Measurements from ENCODE around the gene ZMYND8. TPM values are rescaled to one million over a fixed set of nuclear protein-coding genes. Genes with fewer than 3 reads are reported as not detected.
"Not testable (repeated sequence)": the region's sequence is repeated elsewhere in the genome, so short reads cannot be mapped to it uniquely, and the experiment has no call there.

ZMYND8 gene
- total RNA-seq, 2 experiments from 2014 or later = 33.0 to 34.3 TPM

DNA sequence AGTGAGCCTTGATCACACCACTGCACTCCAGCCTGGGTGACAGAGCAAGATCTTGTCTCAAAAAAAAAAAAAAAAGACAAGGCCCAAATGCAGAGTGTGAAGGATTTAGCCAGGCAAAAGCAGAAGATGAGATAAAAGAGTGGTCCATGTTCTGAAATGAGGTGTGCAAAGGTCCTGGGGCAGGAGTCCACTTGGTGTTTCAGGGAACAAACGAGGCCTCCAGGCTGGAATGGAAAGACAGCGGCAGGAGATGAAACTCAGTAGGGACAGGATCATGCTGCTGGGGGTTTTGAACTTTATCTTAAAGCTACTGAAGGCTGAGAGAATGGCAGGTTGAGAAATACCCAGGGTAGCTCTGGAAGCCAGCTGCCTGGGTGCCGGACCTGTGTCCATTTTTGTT, 178.2 kb downstream of the ZMYND8 start:
- POLR2A ChIA-PET = no interaction called here

DNA sequence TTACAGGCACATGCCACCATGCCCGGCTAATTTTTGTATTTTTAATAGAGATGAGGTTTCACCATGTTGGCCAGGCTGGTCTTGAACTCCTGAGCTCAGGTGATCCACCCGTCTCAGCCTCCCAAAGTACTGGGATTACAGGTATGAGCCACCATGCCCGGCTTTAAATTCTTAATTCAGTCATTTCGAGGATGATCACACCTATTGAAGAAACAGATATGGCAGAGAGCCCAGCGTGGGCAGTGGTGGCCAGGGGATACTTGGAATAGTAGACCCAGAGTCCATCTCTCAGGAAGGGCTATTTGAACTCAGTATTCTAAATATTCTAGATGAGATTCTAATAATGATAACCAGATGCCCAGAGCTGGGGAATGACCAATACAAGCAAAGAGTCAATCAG, 180.3 kb downstream of the ZMYND8 start:
- intact Hi-C loops (cut with DNase I, micrococcal nuclease); CTCF ChIA-PET; POLR2A ChIA-PET; H3K27me3 Mint-ChIP-seq; H3K36me3 Mint-ChIP-seq (ENCODE audit: low read depth); H3K36me3 ChIP-seq (ENCODE audit: insufficient read depth, low read length); H3K27ac ChIP-seq (ENCODE audit: low read depth in 1 of 2, low read length in 2 of 2); DNase-seq; H3K27me3 ChIP-seq (ENCODE audit: control insufficient read depth in 1 of 2, insufficient read depth in 2 of 2, low read length in 2 of 2); ATAC-seq (ENCODE audit: poor library complexity); H3K4me3 Mint-ChIP-seq; H3K4me1 ChIP-seq (ENCODE audit: insufficient read depth, low read length); H3K9me3 ChIP-seq (ENCODE audit: control insufficient read depth in 1 of 2, insufficient read depth in 1 of 2, low read length in 2 of 2); H3K4me1 Mint-ChIP-seq (ENCODE audit: low read depth); H3K9me3 Mint-ChIP-seq; H3K27ac Mint-ChIP-seq; H3K4me3 ChIP-seq (ENCODE audit: low read length): not testable (repeated sequence)

More for the DNA sequence above, 178.2 kb downstream of the ZMYND8 start:
- intact Hi-C loops (cut with DNase I, micrococcal nuclease) = no loop called here
- Histone ChIP-seq H3K9me3 (ENCODE audit: control insufficient read depth in 1 of 2, insufficient read depth in 1 of 2, low read length in 2 of 2) (no peaks in the 10 kb centered on the region), H3K27me3 (ENCODE audit: control insufficient read depth in 1 of 2, insufficient read depth in 2 of 2, low read length in 2 of 2) (no peaks in the 10 kb centered on the region), H3K36me3 (ENCODE audit: insufficient read depth, low read length) (no peaks in the 10 kb centered on the region), H3K4me1 (ENCODE audit: insufficient read depth, low read length) (no peaks in the 10 kb centered on the region), H3K4me3 (ENCODE audit: low read length) (no peak overlapping the region), H3K27ac (ENCODE audit: low read depth in 1 of 2, low read length in 2 of 2) (no peak overlapping the region)
- CTCF ChIA-PET = no interaction called here
- TF ChIP-seq, protein P1, sequence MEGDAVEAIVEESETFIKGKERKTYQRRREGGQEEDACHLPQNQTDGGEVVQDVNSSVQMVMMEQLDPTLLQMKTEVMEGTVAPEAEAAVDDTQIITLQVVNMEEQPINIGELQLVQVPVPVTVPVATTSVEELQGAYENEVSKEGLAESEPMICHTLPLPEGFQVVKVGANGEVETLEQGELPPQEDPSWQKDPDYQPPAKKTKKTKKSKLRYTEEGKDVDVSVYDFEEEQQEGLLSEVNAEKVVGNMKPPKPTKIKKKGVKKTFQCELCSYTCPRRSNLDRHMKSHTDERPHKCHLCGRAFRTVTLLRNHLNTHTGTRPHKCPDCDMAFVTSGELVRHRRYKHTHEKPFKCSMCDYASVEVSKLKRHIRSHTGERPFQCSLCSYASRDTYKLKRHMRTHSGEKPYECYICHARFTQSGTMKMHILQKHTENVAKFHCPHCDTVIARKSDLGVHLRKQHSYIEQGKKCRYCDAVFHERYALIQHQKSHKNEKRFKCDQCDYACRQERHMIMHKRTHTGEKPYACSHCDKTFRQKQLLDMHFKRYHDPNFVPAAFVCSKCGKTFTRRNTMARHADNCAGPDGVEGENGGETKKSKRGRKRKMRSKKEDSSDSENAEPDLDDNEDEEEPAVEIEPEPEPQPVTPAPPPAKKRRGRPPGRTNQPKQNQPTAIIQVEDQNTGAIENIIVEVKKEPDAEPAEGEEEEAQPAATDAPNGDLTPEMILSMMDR (IDR thresholded peaks at IDR 0.05) = no peak
- no peak for DNase-seq
- H3K9me3 Mint-ChIP-seq = no peaks in the 10 kb centered on the region
- ATAC-seq (ENCODE audit: poor library complexity) = no peak
- H3K27ac Mint-ChIP-seq = no peak overlapping the region
- H3K36me3 Mint-ChIP-seq (ENCODE audit: low read depth) = no peaks in the 10 kb centered on the region
- no peak overlapping the region for H3K4me3 Mint-ChIP-seq
- H3K27me3 Mint-ChIP-seq = no peaks in the 10 kb centered on the region
- H3K4me1 Mint-ChIP-seq (ENCODE audit: low read depth) = no peaks in the 10 kb centered on the region

DNA sequence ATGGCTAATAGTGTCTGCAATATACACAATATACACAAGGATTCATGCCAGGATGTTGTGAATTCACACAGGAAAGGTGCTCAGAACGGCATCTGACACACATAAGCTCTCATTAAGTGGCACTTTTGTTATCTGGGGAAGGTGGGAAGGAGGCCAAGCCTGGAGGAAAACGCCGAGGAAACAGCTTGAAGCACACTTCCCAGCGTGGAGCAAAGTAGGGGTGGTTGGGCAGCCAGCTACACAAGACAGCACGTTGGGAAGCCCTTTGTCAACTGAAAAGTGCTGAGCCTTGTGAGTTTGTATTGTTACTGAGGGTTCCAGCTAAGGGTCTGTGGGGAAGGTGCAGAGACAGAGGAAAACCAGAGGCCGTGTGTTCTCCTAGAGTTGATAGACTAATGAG, 181.0 kb downstream of the ZMYND8 start:
- Histone ChIP-seq H3K9me3 (ENCODE audit: control insufficient read depth in 1 of 2, insufficient read depth in 1 of 2, low read length in 2 of 2) (no peaks in the 10 kb centered on the region), H3K27ac (ENCODE audit: low read depth in 1 of 2, low read length in 2 of 2) (no peak overlapping the region), H3K27me3 (ENCODE audit: control insufficient read depth in 1 of 2, insufficient read depth in 2 of 2, low read length in 2 of 2) (no peaks in the 10 kb centered on the region), H3K4me1 (ENCODE audit: insufficient read depth, low read length) (no peaks in the 10 kb centered on the region), H3K36me3 (ENCODE audit: insufficient read depth, low read length) (no peaks in the 10 kb centered on the region), H3K4me3 (ENCODE audit: low read length) (no peak overlapping the region)
- ChIA-PET CTCF (no interaction called here), POLR2A (no interaction called here)
- intact Hi-C loops (cut with DNase I, micrococcal nuclease) = no loop called here
- Mint-ChIP-seq H3K27me3 (peaks cover 4% of the 10 kb centered on the region), H3K4me1 (ENCODE audit: low read depth) (no peaks in the 10 kb centered on the region), H3K9me3 (no peaks in the 10 kb centered on the region), H3K36me3 (ENCODE audit: low read depth) (no peaks in the 10 kb centered on the region), H3K27ac (no peak overlapping the region), H3K4me3 (no peak overlapping the region)
- DNase-seq = no peak
- TF ChIP-seq, protein P1 (IDR thresholded peaks at IDR 0.05) = no peak
- no peak for ATAC-seq (ENCODE audit: poor library complexity)

DNA sequence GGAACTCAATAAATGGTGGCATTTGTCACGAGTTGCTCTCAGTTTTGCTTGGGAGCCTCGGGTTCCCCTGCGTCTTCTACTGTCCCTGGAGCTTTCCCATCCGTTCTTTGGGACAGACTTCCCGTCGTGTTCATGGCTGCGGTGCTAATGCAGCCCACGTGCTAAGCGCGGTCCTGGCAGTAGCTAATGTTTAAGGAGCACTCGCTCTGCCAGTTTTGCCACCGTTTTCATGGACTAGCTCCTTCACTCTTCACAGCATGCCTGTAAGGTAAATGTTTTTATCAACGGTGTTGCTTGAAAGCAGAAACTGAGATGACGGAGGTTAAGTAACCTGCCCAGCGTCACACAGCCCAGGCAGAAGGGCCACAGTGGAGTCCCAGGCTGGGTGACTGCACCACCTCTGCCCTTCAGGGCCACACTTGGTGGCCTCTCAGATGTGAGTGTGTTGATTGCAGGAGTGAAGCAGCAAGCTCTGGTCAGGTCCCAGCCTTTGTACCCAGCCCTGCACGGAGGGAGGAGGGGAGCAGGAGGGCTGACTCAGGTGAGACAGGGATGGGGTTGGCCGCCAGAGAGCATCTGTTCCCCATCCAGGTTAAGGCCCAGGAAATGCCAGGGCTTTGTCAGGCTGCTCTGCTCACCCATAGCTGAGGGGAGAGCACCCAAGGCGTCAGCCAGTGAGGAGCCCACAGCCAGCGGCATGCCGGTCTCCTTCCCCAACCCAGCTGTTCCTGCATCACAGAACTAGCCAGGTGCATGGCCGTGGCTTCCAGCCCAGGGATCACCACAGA, 181.8 kb downstream of the ZMYND8 start:
- TF ChIP-seq, protein P1 (IDR thresholded peaks at IDR 0.05) = no peak
- peaks cover 4% of the 10 kb centered on the region for H3K27me3 Mint-ChIP-seq
- ATAC-seq (ENCODE audit: poor library complexity) (no peak), DNase-seq (no peak)
- Histone ChIP-seq H3K4me1 (ENCODE audit: insufficient read depth, low read length) (no peaks in the 10 kb centered on the region), H3K36me3 (ENCODE audit: insufficient read depth, low read length) (no peaks in the 10 kb centered on the region), H3K27me3 (ENCODE audit: control insufficient read depth in 1 of 2, insufficient read depth in 2 of 2, low read length in 2 of 2) (no peaks in the 10 kb centered on the region), H3K9me3 (ENCODE audit: control insufficient read depth in 1 of 2, insufficient read depth in 1 of 2, low read length in 2 of 2) (no peaks in the 10 kb centered on the region), H3K4me3 (ENCODE audit: low read length) (no peak overlapping the region), H3K27ac (ENCODE audit: low read depth in 1 of 2, low read length in 2 of 2) (no peak overlapping the region)
- no peak overlapping the region for H3K27ac Mint-ChIP-seq
- POLR2A ChIA-PET = no interaction called here
- intact Hi-C loops (cut with DNase I, micrococcal nuclease) = no loop called here
- no peaks in the 10 kb centered on the region for H3K9me3 Mint-ChIP-seq
- CTCF ChIA-PET = no interaction called here
- H3K4me3 Mint-ChIP-seq = no peak overlapping the region
- H3K36me3 Mint-ChIP-seq (ENCODE audit: low read depth) = no peaks in the 10 kb centered on the region
- no peaks in the 10 kb centered on the region for H3K4me1 Mint-ChIP-seq (ENCODE audit: low read depth)
